Lower lobe of right lung (tissue), 2 donors: ENCODE results near the gene SLC14A1. TPM values are rescaled to one million over a fixed set of nuclear protein-coding genes. Genes with fewer than 3 reads are reported as not detected.

Experiments
- ATAC-seq, 2 donors: fragments of 200-7000 bp; cut with Tn5 transposase; one replicate each; pipeline ENCODE4 v1.9.1; 2020 to 2022; ENCODE audit warnings: mild to moderate bottlenecking in 2 of 2, moderate library complexity in 2 of 2
- DNase-seq: peaks from one replicate; pipeline ENCODE4 v3.0.0-alpha.2; 2020
- H3K27ac ChIP-seq: fragments of 200-600 bp; one replicate; pipeline ENCODE4 v1.8.0; 2022
- H3K27me3 ChIP-seq: fragments of 200-600 bp; one replicate; pipeline ENCODE4 v1.8.0; 2022; ENCODE audit warnings: low read depth
- H3K36me3 ChIP-seq: fragments of 200-600 bp; one replicate; pipeline ENCODE4 v1.8.0; 2022; ENCODE audit warnings: mild to moderate bottlenecking
- H3K4me1 ChIP-seq: fragments of 200-600 bp; one replicate; pipeline ENCODE4 v1.8.0; 2022
- H3K4me3 ChIP-seq: fragments of 200-600 bp; one replicate; pipeline ENCODE4 v1.8.0; 2022; ENCODE audit warnings: mild to moderate bottlenecking
- H3K9me3 ChIP-seq: fragments of 200-600 bp; one replicate; pipeline ENCODE4 v1.8.0; 2022
- CTCF ChIP-seq: fragments of 200-600 bp; IDR thresholded peaks from one replicate; pipeline ENCODE4 v1.8.0; 2022; ENCODE audit warnings: antibody characterized with exemption, mild to moderate bottlenecking
- intact Hi-C: fragments of 100-400 bp; cut with DNase I; formaldehyde crosslinking; loops from one replicate; pipeline ENCODE4 v1.11.0; 2022
- total RNA-seq: library from RNA; stranded (reverse); fragmentation: NEBNext Ultra II Directional; extraction: Animal tissue kit (Norgen Biotek cat#: 25700); gene quantifications from one replicate; pipeline ENCODE4 v1.2.1, GENCODE V29; 2021
- donor health status: DM: no; HTN: yes; CAD: no; lungs with severe emphysema.

Gene SLC14A1
- total RNA-seq, 1 donor from 2014 or later: 21.8 TPM

- Histone ChIP-seq H3K36me3 (no peaks in the 10 kb centered on the region), H3K4me3 (no peak overlapping the region), H3K27ac (no peak overlapping the region), H3K27me3 (no peaks in the 10 kb centered on the region), H3K9me3 (no peaks in the 10 kb centered on the region), H3K4me1 (no peaks in the 10 kb centered on the region)
- no peak for ATAC-seq
- no peak for DNase-seq
- TF ChIP-seq CTCF: no peak
- intact Hi-C loops: no loop called here
Observed at GRCh38 chr18:45682181-45682580, 41.8 kb upstream of the SLC14A1 start.

- no peaks in the 10 kb centered on the region for H3K27me3 ChIP-seq
Observed at GRCh38 chr18:45684341-45685115, 39.5 kb upstream of the SLC14A1 start.

GRCh38 chr18:45686891-45687611 is 36.9 kb upstream of the SLC14A1 start:
- Histone ChIP-seq H3K27ac (peak overlapping the region; percentile 64), H3K4me3 (peak overlapping the region; percentile 19), H3K36me3 (no peaks in the 10 kb centered on the region), H3K4me1 (peaks cover 7% of the 10 kb centered on the region), H3K9me3 (no peaks in the 10 kb centered on the region), H3K27me3 (no peaks in the 10 kb centered on the region)
- DNase-seq (peak; percentile 72), ATAC-seq (peak; percentile 74 to 75)
- TF ChIP-seq CTCF: no peak
- intact Hi-C loops: no loop called here

More at GRCh38 chr18:45684341-45685115, 39.5 kb upstream of the SLC14A1 start:
- H3K4me3 ChIP-seq: no peak overlapping the region
- no peak for DNase-seq
- intact Hi-C loops: no loop called here
- no peaks in the 10 kb centered on the region for H3K9me3 ChIP-seq
- TF ChIP-seq CTCF: no peak
- H3K4me1 ChIP-seq: peaks cover 7% of the 10 kb centered on the region
- ATAC-seq: no peak
- no peaks in the 10 kb centered on the region for H3K36me3 ChIP-seq
- no peak overlapping the region for H3K27ac ChIP-seq

GRCh38 chr18:45687621-45688020 is 36.4 kb upstream of the SLC14A1 start:
- H3K27ac ChIP-seq: peak overlapping the region; percentile 56
- no peaks in the 10 kb centered on the region for H3K9me3 ChIP-seq
- ATAC-seq (peak; percentile 34 to 52), DNase-seq (no peak)
- TF ChIP-seq CTCF: no peak
- no peaks in the 10 kb centered on the region for H3K27me3 ChIP-seq
- no peak overlapping the region for H3K4me3 ChIP-seq
- intact Hi-C loops: no loop called here
- H3K36me3 ChIP-seq: no peaks in the 10 kb centered on the region
- peaks cover 7% of the 10 kb centered on the region for H3K4me1 ChIP-seq

- Histone ChIP-seq H3K36me3 (no peaks in the 10 kb centered on the region), H3K9me3 (no peaks in the 10 kb centered on the region), H3K4me3 (no peak overlapping the region), H3K27ac (peak overlapping the region; percentile 56), H3K27me3 (no peaks in the 10 kb centered on the region), H3K4me1 (peaks cover 7% of the 10 kb centered on the region)
- ATAC-seq (no peak), DNase-seq (no peak)
- no peak for TF ChIP-seq CTCF
- intact Hi-C loops: no loop called here
Observed at GRCh38 chr18:45688113-45688512, 35.9 kb upstream of the SLC14A1 start.
